ENCODE data around the gene SPESP1.
"Not testable (repeated sequence)": the region's sequence is repeated elsewhere in the genome, so short reads cannot be mapped to it uniquely, and the experiment has no call there.

- not testable (repeated sequence) for TF ChIP-seq CTCF (IDR thresholded peaks at IDR 0.05; ENCODE audit: control extremely low read depth in 1 of 3, insufficient read depth in 1 of 3, low read depth in 1 of 3, low read length in 3 of 3); JUND (IDR thresholded peaks at IDR 0.05; ENCODE audit: low read length); RBBP5 (IDR thresholded peaks at IDR 0.05; ENCODE audit: borderline replicate concordance, low read depth, low read length); RFX5 (IDR thresholded peaks at IDR 0.05; ENCODE audit: borderline replicate concordance, low read depth, low read length); JUN (IDR thresholded peaks at IDR 0.05; ENCODE audit: low read depth, low read length); CEBPB (IDR thresholded peaks at IDR 0.05; ENCODE audit: low read depth, low read length)
These were observed 47.1 kb downstream of the SPESP1 start for GRCh38 chr15:68977426-68977825.
